OCI-LY7 (cell line): ENCODE results near the gene RINT1. TPM values are rescaled to one million over a fixed set of nuclear protein-coding genes. Genes with fewer than 3 reads are reported as not detected.
"Not testable (repeated sequence)": the region's sequence is repeated elsewhere in the genome, so short reads cannot be mapped to it uniquely, and the experiment has no call there.

Experiments used
- BruUV-seq: library from RNA; stranded (reverse); fragments of 400-500 nt; replicated peaks from 2 replicates; lab custom pipeline; 2021; lab: Mats Ljungman, UMichigan
- CTCF ChIA-PET: fragments of 300-600 bp; sonication (Branson Sonifier 250); formaldehyde crosslinking; loops from one replicate; lab custom pipeline; 2022; ENCODE audit warnings: antibody characterized with exemption; ENCODE audit not compliant: unreplicated experiment; lab: Charles Lee
- POLR2A ChIA-PET: fragments of 300-600 bp; sonication (Branson Sonifier 250); formaldehyde crosslinking; loops from one replicate; lab custom pipeline; 2022; ENCODE audit warnings: antibody characterized with exemption; lab: Charles Lee
- DNase-seq: peaks from one replicate; pipeline ENCODE4 v3.0.0-alpha.2; 2015; ENCODE audit warnings: low spot score
- H2AFZ ChIP-seq: fragments of 200-600 bp; sonication (generic), shearing (Covaris generic); 2 replicates; pipeline ENCODE4 v1.6.1; 2014; ENCODE audit warnings: mild to moderate bottlenecking, antibody characterized with exemption, low read length, moderate library complexity
- H3K27ac ChIP-seq: fragments of 200-600 bp; sonication (generic); 2 replicates; pipeline ENCODE4 v1.5.1; 2014; ENCODE audit warnings: mixed run types, low read depth, mild to moderate bottlenecking, moderate library complexity, low read length, inconsistent platforms; ENCODE audit not compliant: poor library complexity, severe bottlenecking
- H3K36me3 ChIP-seq: fragments of 200-600 bp; sonication (generic); 2 replicates; pipeline ENCODE4 v1.6.1; 2014; ENCODE audit warnings: mild to moderate bottlenecking, antibody characterized with exemption, low read length, moderate library complexity, mixed read lengths; ENCODE audit not compliant: insufficient read depth
- H3K4me1 ChIP-seq: fragments of 200-600 bp; sonication (generic); 2 replicates; pipeline ENCODE4 v1.5.1; 2014; ENCODE audit warnings: mild to moderate bottlenecking, low read length; ENCODE audit not compliant: insufficient read depth, poor library complexity, severe bottlenecking
- H3K4me2 ChIP-seq: fragments of 200-600 bp; sonication (generic); 2 replicates; pipeline ENCODE4 v1.6.1; 2014; ENCODE audit warnings: mild to moderate bottlenecking, low read length
- H3K4me3 ChIP-seq: fragments of 200-600 bp; sonication (generic); 2 replicates; pipeline ENCODE4 v1.5.1; 2014; ENCODE audit warnings: mild to moderate bottlenecking, low read depth, low read length; ENCODE audit not compliant: poor library complexity, severe bottlenecking
- H3K79me2 ChIP-seq: fragments of 200-600 bp; sonication (generic); 2 replicates; pipeline ENCODE4 v1.6.1; 2016; ENCODE audit warnings: low read depth, mild to moderate bottlenecking, low read length, moderate library complexity, mixed read lengths; ENCODE audit not compliant: insufficient read depth
- H3K9me2 ChIP-seq: fragments of 200-600 bp; sonication (generic); 2 replicates; pipeline ENCODE4 v1.6.1; 2016; ENCODE audit warnings: mild to moderate bottlenecking, low read length, mixed read lengths; ENCODE audit not compliant: insufficient read depth
- H3K9me3 ChIP-seq: fragments of 200-600 bp; sonication (generic); 2 replicates; pipeline ENCODE4 v1.6.1; 2014; ENCODE audit warnings: mild to moderate bottlenecking, mixed run types, low read length, mixed read lengths
- H4K20me1 ChIP-seq: fragments of 200-600 bp; sonication (generic); 2 replicates; pipeline ENCODE4 v1.6.1; 2014; ENCODE audit warnings: mild to moderate bottlenecking, antibody characterized with exemption, low read length, moderate library complexity, mixed read lengths; ENCODE audit not compliant: insufficient read depth
- EZH2phosphoT487 ChIP-seq: fragments of 200-600 bp; sonication (generic); IDR thresholded peaks from 2 replicates; pipeline ENCODE4 v1.6.1; 2018; ENCODE audit warnings: low read depth, borderline replicate concordance, mild to moderate bottlenecking, mixed run types, antibody characterized with exemption, low read length, moderate library complexity, mixed read lengths
- intact Hi-C: fragments of 100-400 bp; cut with micrococcal nuclease; formaldehyde crosslinking; loops from one replicate; pipeline ENCODE4 v1.10.0; 2022; ENCODE audit not compliant: unreplicated experiment
- total RNA-seq, 2 experiments: library from RNA; depleted of rRNA in 1 of 2; stranded (reverse); fragments of >200 nt in 1 of 2; shearing (Covaris generic) in 1 of 2; gene quantifications; 2 replicates each; pipeline ENCODE4 v1.2.3, GENCODE V29; 2014 to 2022
- TF ChIP-seq, protein P1 (sequence below): fragments of 200-600 bp; sonication (generic); conservative IDR thresholded peaks from 2 replicates; pipeline ENCODE4 v1.5.1; 2014; ENCODE audit warnings: mild to moderate bottlenecking, antibody characterized with exemption, low read length, moderate library complexity, mixed read lengths

The RINT1 gene
- total RNA-seq, 2 experiments from 2014 or later, result 11.2 to 27.8 TPM

GRCh38 chr7:105596866-105597265 is 64.9 kb downstream of the RINT1 start:
- no peak for TF ChIP-seq EZH2phosphoT487
- TF ChIP-seq, protein P1, sequence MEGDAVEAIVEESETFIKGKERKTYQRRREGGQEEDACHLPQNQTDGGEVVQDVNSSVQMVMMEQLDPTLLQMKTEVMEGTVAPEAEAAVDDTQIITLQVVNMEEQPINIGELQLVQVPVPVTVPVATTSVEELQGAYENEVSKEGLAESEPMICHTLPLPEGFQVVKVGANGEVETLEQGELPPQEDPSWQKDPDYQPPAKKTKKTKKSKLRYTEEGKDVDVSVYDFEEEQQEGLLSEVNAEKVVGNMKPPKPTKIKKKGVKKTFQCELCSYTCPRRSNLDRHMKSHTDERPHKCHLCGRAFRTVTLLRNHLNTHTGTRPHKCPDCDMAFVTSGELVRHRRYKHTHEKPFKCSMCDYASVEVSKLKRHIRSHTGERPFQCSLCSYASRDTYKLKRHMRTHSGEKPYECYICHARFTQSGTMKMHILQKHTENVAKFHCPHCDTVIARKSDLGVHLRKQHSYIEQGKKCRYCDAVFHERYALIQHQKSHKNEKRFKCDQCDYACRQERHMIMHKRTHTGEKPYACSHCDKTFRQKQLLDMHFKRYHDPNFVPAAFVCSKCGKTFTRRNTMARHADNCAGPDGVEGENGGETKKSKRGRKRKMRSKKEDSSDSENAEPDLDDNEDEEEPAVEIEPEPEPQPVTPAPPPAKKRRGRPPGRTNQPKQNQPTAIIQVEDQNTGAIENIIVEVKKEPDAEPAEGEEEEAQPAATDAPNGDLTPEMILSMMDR, result no peak
- ChIA-PET CTCF (no interaction called here), POLR2A (interaction anchor here (0.6 kb wide), 1 partner anchor 1759 kb away, joined by 6 read pairs; no protein-coding TSS in a partner anchor)
- no peaks in the 10 kb centered on the region for H3K9me2 ChIP-seq
- BruUV-seq, result no TSS peak
- no peak overlapping the region for H2AFZ ChIP-seq
- H3K27ac ChIP-seq, result no peak overlapping the region
- no peaks in the 10 kb centered on the region for H3K4me1 ChIP-seq
- no peaks in the 10 kb centered on the region for H4K20me1 ChIP-seq
- no peaks in the 10 kb centered on the region for H3K9me3 ChIP-seq
- H3K4me3 ChIP-seq, result no peak overlapping the region
- DNase-seq, result no peak
- no peaks in the 10 kb centered on the region for H3K36me3 ChIP-seq
- intact Hi-C loops, result no loop called here
- no peak overlapping the region for H3K4me2 ChIP-seq
- H3K79me2 ChIP-seq, result no peaks in the 10 kb centered on the region

GRCh38 chr7:105599080-105599479 is 67.1 kb downstream of the RINT1 start:
- intact Hi-C loops, H3K4me2 ChIP-seq, H3K27ac ChIP-seq, H4K20me1 ChIP-seq, H3K79me2 ChIP-seq, H3K4me1 ChIP-seq, H3K4me3 ChIP-seq, DNase-seq, CTCF ChIA-PET, H3K36me3 ChIP-seq, H3K9me3 ChIP-seq, H3K9me2 ChIP-seq, H2AFZ ChIP-seq, BruUV-seq: not testable (repeated sequence)
- POLR2A ChIA-PET, result interaction anchor here (1.0 kb wide), 1 partner anchor 25 kb away, joined by 4 read pairs; no protein-coding TSS in a partner anchor

DNA sequence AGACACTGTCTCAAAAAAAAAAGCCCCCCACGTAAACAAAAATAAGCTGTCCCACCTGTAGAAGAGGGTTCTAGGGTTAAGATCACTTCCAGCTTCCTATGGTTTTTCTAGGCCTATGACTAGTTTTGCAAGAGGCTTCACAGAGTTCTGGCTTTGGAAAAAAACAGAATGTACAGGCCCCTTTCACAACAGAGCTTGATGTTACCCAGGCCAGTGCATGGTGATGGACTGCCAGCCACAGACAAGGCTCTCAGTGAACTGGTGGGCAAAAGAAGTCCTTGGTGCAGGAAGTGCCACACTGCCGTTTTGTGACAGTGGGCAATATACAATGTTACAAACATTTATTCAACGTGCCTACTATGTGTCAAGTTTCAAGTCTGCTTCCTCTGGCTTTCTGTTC is 67.5 kb downstream of the RINT1 start:
- intact Hi-C loops, result no loop called here
- CTCF ChIA-PET, result no interaction called here
- no peak for DNase-seq
- no peaks in the 10 kb centered on the region for H3K36me3 ChIP-seq
- no peaks in the 10 kb centered on the region for H3K4me1 ChIP-seq
- no peaks in the 10 kb centered on the region for H4K20me1 ChIP-seq
- H3K9me3 ChIP-seq, result no peaks in the 10 kb centered on the region
- no TSS peak for BruUV-seq
- POLR2A ChIA-PET, result interaction anchor here (0.6 to 1.0 kb wide), 2 partner anchors 25 to 48 kb away, joined by 4 read pairs; no protein-coding TSS in a partner anchor
- H2AFZ ChIP-seq, result no peak overlapping the region
- H3K9me2 ChIP-seq, result no peaks in the 10 kb centered on the region
- H3K79me2 ChIP-seq, result no peaks in the 10 kb centered on the region
- no peak for TF ChIP-seq EZH2phosphoT487
- no peak overlapping the region for H3K4me2 ChIP-seq
- no peak overlapping the region for H3K4me3 ChIP-seq
- H3K27ac ChIP-seq, result no peak overlapping the region
